ENCODE measurements around the gene PNKD.
"Not testable (repeated sequence)": the region's sequence is repeated elsewhere in the genome, so short reads cannot be mapped to it uniquely, and the experiment has no call there.

PNKD gene

DNA sequence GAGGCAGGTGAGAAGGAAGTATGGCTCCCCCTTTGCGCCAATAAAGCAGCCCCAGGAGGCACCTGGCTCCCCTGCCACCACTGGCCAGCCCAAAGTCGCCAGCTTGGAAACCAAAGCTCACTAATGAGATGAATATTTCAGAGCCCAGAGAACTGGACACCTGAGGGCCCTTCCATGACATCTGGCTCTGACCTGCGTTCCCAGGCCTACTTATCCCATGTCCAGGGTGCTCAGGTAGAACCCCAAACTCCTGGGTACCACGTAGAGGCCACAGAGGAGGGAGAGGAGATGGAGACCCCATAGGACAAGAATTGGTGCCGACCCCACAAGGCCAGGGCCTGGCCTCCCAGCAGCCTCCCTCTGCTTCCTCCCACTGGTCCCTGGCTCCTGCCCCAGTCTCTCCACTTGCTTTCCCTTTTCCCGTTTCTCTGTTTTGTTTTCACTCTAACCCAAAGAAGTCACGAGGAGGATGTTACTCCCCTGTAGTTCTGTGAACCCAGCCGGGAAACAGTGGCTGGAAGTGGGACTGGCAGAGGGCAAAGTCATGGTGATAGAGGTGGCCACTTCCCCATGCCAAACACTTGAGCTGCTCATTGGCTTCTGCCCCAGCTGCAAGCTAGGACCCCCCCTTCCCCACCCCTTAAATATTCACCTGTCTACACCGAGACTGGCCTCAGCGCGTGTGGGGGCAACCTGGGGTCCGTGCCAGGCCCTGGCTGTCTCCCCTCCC is 21.2 kb downstream of the PNKD start:
- peak in 6 of 51 donors; percentile 19 to 62 (median 45) for DNase-seq

DNA sequence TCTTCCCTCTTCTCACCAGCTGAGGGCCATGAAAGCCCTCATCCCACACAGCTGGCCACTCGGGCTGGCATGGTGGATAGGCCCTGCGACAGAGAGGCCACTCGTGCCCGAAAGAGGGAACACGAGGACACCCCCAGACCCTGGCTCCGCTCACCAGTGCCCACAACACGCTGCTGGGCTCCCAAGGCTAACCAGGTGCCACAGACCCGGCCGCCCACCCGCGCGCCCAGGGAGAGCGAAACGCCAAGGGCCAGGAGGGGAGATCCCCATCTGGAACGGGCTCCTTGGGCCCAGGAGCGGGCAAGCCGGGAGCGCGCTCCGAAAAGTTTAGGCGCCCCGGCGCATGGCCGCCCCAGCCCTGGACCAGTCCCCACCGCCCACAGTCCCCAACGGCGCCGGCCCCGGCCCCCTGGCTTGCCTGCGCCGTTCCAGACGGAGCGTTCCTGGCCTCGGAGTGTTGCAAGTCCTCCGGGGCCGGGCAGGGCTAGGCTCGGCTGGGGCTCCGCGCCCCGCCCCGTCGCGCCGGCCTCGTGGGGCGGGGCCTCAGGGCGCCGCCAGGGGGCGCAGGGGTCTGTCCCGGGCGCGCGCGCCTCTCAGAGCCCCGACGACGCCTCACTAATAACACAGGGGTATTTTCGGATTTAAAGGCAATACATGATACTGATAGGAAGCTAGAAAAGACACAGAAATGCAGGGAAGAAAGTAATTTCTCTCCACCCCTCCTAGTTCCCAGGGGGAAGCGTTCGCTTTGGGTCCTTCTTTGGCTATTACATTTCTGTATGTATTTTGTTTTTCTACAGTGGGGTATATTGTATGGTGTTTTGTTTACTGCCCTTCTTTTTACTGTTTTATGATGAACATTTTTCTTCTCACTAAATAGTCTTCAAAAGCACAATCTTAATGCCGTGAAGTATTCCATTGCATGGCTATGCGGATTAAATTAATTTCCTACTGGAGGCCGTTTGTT is 22.0 kb downstream of the PNKD start, which contains the start of gene TMBIM1:
Gene TMBIM1, minus strand, starts transcription at position 456 of the 967 bp plus-strand sequence. CDS start 10,362 bp downstream, outside the sequence.
- peak in 46 of 51 donors; percentile 28 to 90 (median 58) for DNase-seq

DNA sequence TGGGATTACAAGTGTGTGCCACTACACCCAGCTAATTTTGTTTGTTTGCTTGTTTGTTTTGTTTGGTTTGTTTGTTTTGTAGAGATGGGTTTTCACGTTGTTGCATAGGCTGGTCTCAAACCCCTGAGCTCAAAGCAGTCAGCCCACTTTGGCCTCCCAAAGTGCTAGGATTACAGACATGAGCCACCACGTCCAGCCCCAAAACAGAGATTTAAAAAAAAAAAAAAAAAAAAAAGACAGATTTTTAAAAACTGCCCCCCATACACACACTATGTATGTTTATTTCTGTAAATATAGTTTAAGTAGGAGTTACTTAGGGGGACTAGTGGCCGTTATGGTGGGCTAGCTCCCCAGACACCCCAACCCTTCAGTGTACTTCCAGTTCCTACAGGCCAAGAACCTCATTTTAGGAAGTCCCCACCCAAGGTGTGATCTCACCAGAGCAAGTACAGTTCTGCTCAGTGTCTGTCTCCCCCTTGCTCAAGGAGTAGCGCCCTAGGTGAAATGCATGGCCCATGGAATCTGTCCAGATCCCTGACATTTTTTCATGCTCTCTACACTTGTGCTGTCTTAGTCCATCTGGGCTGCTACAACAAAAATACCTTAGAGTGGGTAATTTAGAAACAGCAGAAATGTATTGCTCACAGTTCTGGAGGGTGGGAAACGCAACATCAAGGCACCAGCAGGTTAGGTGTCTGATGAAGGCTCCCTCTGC is 23.6 kb downstream of the PNKD start:
- no peak for DNase-seq

DNA sequence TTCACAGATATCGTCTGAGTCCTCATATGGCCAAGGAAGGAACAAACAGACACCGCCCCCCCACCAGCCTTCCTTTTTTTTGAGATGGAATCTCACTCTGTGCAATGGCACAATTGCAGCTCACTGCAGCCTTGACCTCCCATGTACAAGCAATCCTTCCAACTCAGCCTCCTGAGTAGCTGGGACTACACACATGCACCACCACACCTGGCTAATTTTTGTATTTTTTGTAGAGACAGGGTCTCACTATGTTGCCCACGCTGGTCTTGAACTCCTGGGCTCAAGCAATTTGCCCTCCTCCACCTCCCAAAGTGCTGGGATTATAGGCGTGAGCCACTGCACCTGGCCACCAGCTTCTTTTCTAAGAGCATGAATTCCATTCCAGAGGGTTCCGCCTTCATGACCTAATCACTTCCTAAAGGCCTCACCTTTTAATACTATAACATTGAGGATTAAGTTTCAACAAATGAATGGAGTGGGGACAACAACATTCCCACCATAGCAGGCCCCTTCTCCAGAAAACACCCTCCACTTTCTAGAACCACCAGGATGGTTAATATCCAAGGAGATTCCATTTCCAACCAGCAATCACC is 24.2 kb downstream of the PNKD start:
- no peak for DNase-seq

DNA sequence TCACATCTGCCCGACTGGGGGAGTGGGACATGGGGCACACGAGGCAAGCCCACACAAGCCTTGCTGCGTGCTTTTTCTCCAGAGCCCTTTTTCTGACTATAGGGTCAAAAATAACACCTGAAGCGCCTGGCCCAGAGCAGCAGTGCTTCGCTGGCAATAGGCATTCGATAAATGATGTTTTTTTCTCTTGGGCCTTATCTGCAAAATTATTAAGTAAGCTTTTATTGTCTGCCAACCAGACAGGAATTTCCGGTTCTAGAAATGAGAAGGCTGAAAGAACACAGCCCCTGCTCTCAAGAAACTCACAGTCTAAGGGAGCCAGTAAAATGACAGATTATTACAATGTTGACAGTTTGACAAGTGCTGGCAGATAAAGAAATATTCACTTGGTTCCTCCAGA is 24.7 kb downstream of the PNKD start:
- DNase-seq = no peak

DNA sequence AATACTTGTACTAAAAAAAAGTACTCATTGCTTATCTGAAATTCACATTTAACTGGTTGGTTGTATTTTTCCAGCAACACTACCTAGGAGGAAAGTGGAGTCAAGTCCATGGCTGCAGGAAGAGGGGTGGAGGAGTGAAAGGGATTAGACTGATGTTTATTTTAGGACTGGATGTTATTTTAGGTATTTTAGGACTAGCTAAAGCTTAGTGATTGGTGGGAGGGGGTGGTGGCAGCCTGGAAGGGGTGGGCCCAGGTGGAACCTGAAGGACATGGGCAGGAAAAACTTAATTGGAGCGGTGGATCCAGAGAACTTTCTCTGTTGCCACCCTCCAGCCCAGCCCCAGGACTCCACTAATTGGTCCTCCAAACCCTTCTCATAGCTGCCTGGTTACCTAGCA is 25.9 kb downstream of the PNKD start:
- DNase-seq = no peak

DNA sequence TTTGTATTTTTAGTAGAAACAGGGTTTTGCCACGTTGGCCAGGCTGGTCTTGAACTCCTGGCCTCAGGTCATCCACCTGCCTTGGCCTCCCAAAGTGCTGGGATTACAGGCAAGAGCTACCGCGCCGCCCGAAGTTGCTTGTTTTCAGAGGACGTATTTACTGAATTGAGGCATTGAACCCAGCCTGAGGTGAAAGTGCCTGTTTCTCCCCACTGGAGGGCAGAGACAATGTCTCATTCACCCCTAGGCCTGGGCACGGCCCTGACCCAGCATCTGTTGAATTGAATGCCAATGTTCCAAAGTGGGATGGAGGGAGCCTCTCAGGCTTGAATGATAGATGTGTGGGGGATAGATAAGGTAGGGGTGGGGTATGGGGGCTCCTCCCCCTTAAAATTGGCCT is 26.5 kb downstream of the PNKD start:
- peak in 29 of 51 donors; percentile 10 to 80 (median 53) for DNase-seq

DNA sequence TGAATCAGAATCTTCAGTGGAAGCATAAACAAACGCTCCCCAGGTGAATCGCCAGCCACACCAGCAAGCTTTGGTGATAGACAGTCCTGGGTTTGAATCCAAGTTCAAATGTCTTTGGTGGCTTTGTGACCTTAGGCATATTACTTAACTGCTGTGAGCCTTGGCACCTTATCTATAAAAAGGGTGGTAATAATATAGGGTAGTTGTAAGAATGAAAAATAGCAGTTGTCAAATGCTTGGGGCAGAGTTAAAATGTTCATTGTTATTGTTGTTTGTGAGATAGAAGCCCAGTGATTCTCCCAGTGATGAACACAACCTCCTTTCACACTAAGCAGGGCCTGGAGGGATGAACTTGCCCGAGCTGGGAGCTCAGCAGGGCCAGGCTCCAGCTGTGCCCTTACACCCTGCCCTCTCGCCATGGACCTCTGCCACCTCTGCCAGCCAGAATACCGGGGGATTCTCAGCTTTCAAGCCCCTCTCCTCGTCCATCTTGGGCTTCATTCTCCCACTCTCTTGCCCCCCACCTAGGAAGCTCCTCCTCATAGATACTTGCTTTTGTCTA is 28.1 kb downstream of the PNKD start:
- peak in 22 of 51 donors; percentile 5 to 52 (median 32) for DNase-seq

DNA sequence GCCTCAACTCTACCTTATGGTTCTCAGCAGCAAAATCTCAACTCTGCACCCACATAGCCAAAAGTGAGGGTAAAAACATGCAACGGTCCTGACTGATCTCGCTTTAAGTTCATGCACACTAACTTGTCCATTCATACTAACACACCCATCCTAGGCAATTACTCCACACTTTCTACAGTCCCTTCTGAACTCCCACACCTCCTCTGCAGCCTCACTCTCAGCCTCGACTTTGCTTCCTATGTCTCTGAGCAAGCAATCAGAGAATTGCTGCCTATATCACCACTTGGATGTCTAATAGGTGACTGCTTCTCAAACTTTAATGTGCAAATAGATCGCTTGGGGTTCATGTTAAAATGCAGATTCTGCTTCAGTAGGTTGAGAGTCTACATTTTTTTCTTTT is 29.8 kb downstream of the PNKD start:
- DNase-seq = no peak

DNA sequence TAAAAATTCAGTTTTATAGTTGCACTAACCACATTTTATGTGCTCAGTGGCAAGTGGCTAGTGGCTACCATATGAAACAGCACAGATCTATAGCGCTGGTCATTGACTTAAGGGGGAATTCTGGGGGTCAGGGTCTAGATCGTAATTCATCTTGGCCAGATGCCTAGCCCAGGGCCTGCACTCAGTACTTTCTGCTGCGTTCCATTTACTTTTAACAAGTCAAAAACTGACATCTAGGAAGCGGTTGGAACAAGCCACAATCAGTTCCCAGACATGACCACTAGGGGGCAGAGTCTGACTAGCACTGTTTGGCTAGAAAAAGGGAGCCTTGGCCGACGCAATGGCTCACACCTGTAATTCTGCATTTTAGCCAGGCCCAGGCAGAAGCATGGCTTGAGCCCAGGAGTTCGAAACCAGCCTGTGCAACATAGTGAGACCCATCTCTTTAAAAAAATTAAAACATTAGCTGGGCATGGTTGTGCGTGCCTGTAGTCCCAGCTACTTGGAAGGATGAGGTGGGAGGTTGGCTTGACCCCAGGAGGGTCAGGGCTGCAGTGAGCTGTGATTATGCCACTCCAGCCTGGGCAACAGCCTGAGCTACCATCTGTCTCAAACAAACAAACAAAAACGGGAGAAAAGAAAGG is 31.0 kb downstream of the PNKD start:
- DNase-seq = peak in 47 of 51 donors; percentile 20 to 90 (median 65)

DNA sequence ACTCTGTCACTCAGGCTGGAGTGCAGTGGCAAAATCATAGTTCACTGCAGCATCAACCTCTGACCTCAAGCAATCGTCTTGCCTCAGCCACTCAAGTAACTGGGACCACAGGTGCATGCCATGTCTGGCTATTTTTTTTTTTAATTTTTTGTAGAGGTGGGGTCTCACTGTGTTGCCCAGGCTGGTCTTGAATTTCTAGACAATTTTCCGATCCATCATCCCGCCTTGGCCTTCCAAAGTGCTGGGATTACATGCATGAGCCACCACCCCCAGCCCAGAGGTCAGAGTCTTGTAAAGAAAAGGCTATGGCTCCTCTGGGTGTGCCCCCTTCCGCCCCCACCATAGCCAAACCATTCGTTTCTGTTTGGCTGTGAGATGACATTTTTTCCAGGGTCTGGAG is 35.1 kb downstream of the PNKD start:
- DNase-seq = no peak

DNA sequence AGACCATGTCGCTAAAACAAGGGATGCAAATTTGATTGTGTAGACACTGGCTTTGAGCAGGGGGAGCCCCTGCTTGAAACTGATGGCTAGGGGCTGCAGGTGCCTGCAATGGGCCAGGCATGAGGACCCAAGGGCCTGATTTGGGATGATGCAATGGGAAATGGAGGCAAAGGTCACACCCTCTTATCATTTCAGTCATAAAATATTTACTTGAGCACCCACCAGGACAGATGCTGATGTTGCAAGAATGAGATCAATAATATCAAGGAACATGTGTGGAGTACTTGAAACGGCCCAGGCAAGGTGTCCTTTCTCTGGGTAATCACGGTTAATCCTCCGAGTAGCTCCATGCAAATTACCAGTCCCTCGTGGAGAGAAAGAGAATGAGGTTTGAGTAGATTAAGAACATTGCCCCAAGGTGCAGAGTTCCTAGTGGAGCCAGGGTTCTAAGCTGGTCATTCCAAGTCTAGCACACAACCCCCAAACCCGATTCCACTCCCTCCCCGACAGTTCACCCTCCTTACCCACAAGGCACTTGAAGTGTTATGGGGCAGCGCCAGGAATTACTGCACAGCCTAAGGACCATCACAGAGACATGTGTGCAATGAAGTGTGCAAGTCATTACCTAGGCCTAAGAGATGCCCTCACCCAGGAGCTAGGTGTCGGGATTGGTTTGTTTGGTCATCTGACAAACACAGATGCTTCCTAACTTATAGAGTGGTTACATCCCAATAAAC is 36.0 kb downstream of the PNKD start:
- no peak for DNase-seq

DNA sequence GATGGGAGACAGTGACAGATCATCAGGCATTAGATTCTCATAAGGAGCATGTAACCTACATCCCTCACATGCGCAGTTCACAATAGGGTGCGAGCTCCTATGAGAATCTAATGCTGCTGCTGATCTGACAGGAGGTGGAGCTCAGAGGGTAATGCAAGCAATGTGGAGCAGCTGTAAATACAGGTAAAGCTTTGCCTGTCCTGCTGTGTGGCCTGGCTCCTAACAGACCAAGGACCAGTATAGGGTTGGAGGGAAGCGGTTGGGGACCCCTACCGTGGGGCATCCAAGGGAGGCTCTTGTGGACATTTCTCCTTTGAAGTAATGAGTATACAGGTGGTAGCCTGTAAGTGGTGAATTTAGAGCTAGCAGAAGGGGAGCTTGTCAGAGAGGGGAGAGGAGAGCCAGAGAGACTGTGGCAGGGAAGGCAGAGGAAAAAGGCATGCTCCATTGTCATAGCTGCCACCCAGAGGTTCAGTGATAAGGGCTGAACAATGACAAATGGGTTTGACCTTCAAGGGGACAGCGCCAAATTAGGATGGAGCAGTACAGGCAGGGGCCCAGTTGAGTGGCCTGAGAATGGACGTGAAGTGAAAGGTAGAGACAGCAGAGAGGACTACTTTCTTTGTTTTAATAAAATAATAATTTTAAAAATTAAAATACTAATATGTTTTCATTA is 37.2 kb downstream of the PNKD start:
- DNase-seq = no peak

DNA sequence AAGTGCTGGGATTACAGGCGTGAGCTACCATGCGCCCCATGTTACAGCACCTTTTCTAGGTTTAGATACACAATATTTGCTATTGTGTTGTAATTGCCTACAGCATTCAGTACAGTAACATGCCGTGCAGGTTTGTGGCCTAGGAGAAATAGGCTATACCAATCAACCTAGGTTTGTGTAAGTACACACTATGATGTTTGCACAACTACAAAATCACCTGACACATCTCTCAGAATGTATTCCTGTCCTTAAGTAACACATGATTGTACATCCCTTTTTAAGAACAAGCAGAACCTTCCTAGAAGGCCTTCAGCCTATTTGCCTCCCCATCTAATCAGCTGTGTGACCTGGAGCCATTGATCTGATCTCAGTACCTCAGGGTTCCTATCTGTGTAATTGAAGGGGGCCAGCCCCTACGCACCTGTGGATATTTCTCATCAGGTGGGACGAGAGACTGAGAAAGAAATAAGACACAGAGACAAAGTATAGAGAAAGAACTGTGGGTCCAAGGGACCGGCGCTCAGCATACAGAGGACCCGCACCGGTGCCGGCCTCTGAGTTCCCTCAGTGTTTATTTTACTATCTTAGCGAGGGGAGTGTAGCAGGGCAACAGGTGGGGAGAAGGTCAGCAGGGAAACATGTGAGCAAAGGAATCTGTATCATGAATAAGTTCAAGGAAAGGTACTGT is 40.7 kb downstream of the PNKD start:
- DNase-seq = no peak

DNA sequence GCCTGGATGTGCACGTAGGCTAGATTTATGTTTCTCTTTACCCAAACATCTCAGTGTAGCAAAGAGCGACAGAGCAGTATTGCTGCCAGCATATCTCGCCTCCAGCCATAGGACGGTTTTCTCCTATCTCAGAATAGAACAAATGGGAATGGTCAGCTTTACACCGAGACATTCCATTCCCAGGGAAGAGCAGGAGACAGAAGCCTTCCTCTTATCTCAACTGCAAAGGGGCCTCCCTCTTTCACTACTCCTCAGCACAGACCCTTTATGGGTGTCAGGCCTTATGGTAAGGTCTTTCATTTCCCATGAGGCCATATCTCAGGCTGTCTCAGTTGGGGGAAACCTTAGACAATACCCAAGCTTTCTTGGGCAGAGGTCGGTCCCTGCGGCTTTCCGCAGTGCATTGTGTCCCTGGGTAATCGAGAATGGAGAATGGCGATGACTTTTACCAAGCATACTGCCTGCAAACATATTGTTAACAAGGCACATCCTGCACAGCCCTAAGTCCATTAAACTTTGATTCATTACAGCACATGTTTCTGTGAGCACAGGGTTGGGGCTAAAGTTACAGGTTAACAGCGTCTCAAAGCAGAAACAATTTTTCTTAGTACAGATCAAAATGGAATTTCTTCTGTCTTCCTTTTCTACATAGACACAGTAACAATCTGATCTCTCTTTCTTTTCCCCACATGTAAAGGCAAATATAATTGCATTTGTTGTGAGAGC is 41.4 kb downstream of the PNKD start:
- not testable (repeated sequence) for DNase-seq

DNA sequence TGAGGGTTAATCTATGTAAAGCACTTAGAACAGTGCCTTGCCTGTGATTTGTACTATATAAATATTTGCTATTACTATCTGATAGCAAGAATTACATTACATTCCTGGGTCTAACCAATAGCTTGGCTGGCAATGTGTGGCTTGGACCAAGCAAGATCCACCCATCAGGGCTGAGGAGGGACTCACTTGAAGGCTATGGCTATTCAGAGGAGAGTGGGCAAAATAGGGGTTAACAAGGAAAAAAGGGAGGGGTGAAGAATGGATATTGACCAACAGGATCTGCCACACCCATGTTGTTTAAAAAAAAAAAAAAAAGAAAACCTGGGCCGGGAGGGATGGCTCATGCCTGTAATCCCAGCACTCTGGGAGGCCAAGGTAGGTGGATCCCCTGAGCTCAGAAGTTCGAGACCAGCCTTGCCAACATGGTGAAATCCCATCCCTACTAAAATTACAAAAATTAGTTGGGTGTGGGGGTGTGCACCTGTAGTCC is 42.0 kb downstream of the PNKD start:
- DNase-seq = no peak

DNA sequence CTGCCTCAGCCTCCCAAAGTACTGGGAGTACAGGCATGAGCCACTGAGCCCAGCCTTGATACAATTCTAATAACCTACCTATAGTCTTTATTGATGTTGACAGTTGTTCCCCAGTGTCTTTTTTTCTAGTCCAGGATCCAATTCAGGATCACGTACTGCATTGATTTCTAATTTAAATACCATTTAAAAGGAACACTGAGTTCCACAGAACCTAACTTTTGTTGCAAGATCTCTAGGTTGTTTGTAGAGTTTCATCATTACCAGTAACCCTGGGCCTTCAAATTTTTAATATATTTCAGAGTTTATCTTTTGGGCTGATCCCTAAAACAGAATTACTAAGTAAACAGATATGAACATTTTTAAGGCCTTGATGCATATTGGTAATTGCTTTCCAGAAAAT is 43.0 kb downstream of the PNKD start:
- DNase-seq = no peak

DNA sequence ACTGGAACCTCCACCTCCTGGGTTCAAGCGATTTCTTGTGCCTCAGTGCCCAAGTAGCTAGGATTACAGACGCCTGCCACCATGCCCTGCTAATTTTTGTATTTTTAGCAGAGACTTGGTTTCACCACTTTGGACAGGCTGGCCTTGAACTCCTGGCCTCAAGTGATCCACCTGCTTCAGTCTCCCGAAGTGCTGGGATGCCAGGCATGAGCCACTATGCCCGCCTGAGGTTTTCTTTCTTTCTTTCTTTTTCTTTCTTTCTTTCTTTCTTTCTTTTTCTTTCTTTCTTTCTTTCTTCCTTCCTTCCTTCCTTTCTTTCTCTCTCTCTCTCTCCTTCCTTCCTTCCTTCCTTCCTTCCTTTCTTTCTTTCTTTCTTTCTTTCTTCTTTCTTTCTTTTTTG is 44.4 kb downstream of the PNKD start:
- DNase-seq = not testable (repeated sequence)
